Medulla oblongata (tissue), 1 donor: ENCODE data around the gene FAM184A.

Experiments used
- DNase-seq: peaks from one replicate; pipeline ENCODE4 v3.0.0-alpha.2; 2015; ENCODE audit errors: extremely low spot score

The FAM184A gene

DNA sequence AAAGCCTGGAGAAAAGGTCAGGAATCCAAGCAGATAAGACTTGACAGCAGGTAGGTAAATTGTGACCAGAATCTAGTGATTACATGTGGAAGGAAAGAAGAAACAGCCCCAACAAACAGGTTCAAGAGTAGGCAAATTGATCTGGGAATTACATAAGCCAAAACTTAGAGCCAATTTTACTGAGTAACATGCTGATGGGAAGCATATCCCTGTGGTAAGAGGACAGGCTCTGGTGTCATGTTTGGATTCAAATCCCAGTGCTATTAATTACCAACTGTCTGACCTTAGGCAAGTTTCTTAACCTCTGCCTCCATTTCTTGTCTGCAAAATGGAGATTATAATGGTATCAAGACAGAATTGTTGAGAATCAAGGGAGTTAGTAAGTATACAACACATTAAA lies 163.9 kb downstream of the FAM184A start:
- no peak for DNase-seq

DNA sequence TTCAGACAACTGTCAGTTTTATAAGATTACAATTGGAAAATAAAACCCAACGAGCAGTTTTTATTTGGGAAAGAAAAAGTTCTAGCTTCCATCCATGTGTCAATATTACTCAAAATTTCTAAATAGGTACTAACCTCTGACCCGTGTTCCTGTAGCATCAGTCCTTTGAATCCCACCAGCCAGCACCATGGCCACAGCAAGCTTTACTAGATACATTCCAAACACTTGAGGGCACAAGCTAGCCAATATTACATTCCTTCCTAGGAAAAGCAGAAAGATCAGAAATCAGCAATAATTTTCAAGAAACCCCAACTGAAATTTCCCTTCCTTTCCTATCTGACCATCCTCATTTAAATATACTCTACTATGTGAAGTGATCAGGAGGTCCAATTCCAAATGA lies 165.3 kb downstream of the FAM184A start:
- no peak for DNase-seq

DNA sequence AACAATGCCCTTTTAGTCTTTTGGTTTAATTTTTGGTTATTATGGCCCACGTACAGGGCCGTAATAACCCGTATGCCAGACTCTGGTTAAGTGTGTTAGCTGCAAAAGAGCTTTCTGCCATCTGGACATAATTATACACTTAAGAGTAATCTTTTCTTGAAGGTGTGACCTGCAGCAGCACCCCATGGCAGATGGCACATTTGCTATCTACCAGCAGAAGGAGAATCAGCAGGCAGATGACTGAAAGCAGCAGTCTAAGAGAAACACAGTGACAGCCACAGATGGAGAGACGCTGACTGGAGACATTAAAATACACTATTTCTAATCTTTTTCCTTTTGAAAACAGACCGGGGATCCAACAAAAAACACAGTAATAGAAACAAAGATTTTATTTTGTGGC lies 165.8 kb downstream of the FAM184A start:
- DNase-seq, result no peak
